ENCODE results near the gene LIPA. TPM values are rescaled to one million over a fixed set of nuclear protein-coding genes. Genes with fewer than 3 reads are reported as not detected.

Gene LIPA
- total and polyA plus RNA-seq, 4 donors, result 26.3 to 83.3 (median 56.7) TPM

- ATAC-seq (ENCODE audit: low FRiP score) (no peak), DNase-seq (no peak)
- H3K9me3 ChIP-seq (ENCODE audit: control insufficient read depth, low read length), result no peaks in the 10 kb centered on the region
- no peaks in the 10 kb centered on the region for H3K27me3 ChIP-seq (ENCODE audit: control insufficient read depth in 1 of 2, insufficient read depth in 2 of 2, low read length in 1 of 2)
- no peak overlapping the region for H3K27ac ChIP-seq (ENCODE audit: low read depth in 1 of 2, low read length in 2 of 2)
- H3K4me1 ChIP-seq (ENCODE audit: control insufficient read depth in 1 of 2, insufficient read depth in 2 of 2, low read length in 2 of 2), result no peaks in the 10 kb centered on the region
- H3K36me3 ChIP-seq (ENCODE audit: control insufficient read depth in 1 of 2, insufficient read depth in 2 of 2, low read length in 1 of 2), result peaks cover 0 to 4% of the 10 kb centered on the region in 2 donors
- no peak overlapping the region for H3K4me3 ChIP-seq (ENCODE audit: low read length in 2 of 2)
- 32 to 35% methylated on average over 8 of the region's 8 CpGs for WGBS, 2 donors
- intact Hi-C loops (cut with DNase I), result loop anchor here (2.0 to 10.0 kb wide), 3 partner anchors 182 to 376 kb away; no protein-coding TSS in a partner anchor
Observed at GRCh38 chr10:89213191-89213808, 38.3 kb downstream of the LIPA start.

DNA sequence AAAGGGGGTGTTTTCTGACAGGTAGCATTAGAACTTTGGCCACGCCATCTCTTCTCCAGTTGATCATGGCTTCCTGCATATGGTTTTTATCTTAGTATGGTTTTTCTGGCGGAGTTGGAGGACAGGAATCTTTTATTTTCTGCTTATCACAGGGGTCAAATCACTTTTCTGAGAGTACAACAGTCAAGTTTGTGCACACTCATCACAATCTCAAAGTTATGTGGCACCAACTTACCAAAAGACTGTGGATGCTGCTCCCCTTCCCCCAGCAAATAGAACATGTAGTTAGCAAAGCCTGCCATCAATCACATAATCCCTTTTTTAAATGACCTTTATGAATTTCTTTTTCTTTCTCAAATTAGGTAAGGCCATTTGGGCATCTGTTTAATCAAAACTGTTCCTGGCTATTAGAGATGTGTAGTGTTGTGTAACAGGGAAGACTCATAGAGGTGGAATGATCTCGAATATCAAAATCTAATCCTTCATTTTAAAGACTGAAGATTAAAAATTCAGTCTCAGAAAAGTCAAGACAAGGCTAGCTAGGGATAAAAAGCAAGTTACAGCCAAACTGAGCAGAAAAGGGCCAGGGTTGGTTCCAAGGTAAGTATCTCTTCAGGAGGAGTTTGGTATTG, 40.7 kb downstream of the LIPA start:
- H3K27ac ChIP-seq (ENCODE audit: low read depth in 1 of 2, low read length in 2 of 2), result no peak overlapping the region
- H3K4me3 ChIP-seq (ENCODE audit: low read length in 2 of 2), result no peak overlapping the region
- no peaks in the 10 kb centered on the region for H3K27me3 ChIP-seq (ENCODE audit: control insufficient read depth in 1 of 2, insufficient read depth in 2 of 2, low read length in 1 of 2)
- no peaks in the 10 kb centered on the region for H3K9me3 ChIP-seq (ENCODE audit: control insufficient read depth, low read length)
- intact Hi-C loops (cut with DNase I), result loop anchor here (5.0 to 10.0 kb wide), 2 partner anchors 276 to 374 kb away; no protein-coding TSS in a partner anchor
- H3K36me3 ChIP-seq (ENCODE audit: control insufficient read depth in 1 of 2, insufficient read depth in 2 of 2, low read length in 1 of 2), result peaks cover 0 to 4% of the 10 kb centered on the region in 2 donors
- DNase-seq (no peak), ATAC-seq (ENCODE audit: low FRiP score) (no peak)
- H3K4me1 ChIP-seq (ENCODE audit: control insufficient read depth in 1 of 2, insufficient read depth in 2 of 2, low read length in 2 of 2), result no peaks in the 10 kb centered on the region
- WGBS, 2 donors, result 97 to 98% methylated on average over 3 of the region's 3 CpGs

DNA sequence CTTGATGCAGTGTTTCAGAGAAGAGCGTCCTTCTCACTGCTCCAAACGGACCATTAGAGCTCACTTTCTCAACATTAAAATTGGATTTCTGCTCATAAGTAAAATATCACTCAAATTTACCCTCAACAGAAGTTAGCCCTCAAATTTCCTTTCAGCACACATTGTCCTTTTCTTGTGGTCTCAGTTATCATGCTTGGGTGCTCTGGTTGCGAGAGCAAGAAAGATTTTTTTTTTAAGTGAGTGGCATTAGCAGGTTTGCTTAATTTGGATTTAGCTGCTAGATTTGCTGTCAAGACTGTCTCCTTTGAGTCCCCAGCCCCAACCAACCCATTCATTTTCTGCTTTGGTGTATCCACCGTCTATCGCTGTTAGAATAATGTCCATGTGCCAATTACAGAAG, 41.9 kb downstream of the LIPA start:
- Histone ChIP-seq H3K4me1 (ENCODE audit: control insufficient read depth in 1 of 2, insufficient read depth in 2 of 2, low read length in 2 of 2) (no peaks in the 10 kb centered on the region), H3K27ac (ENCODE audit: low read depth in 1 of 2, low read length in 2 of 2) (no peak overlapping the region), H3K36me3 (ENCODE audit: control insufficient read depth in 1 of 2, insufficient read depth in 2 of 2, low read length in 1 of 2) (no peaks in the 10 kb centered on the region), H3K9me3 (ENCODE audit: control insufficient read depth, low read length) (no peaks in the 10 kb centered on the region), H3K4me3 (ENCODE audit: low read length in 2 of 2) (no peak overlapping the region), H3K27me3 (ENCODE audit: control insufficient read depth in 1 of 2, insufficient read depth in 2 of 2, low read length in 1 of 2) (no peaks in the 10 kb centered on the region)
- ATAC-seq (ENCODE audit: low FRiP score) (no peak), DNase-seq (no peak)
- intact Hi-C loops (cut with DNase I), result loop anchor here (5.0 to 10.0 kb wide), 3 partner anchors 275 to 372 kb away; no protein-coding TSS in a partner anchor
- WGBS, 2 donors, result 91 to 93% methylated on average over 5 of the region's 5 CpGs

GRCh38 chr10:89207801-89208551, 43.6 kb downstream of the LIPA start:
- Histone ChIP-seq H3K4me1 (ENCODE audit: control insufficient read depth in 1 of 2, insufficient read depth in 2 of 2, low read length in 2 of 2) (no peaks in the 10 kb centered on the region), H3K27me3 (ENCODE audit: control insufficient read depth in 1 of 2, insufficient read depth in 2 of 2, low read length in 1 of 2) (no peaks in the 10 kb centered on the region), H3K27ac (ENCODE audit: low read depth in 1 of 2, low read length in 2 of 2) (no peak overlapping the region), H3K36me3 (ENCODE audit: control insufficient read depth in 1 of 2, insufficient read depth in 2 of 2, low read length in 1 of 2) (no peaks in the 10 kb centered on the region), H3K9me3 (ENCODE audit: control insufficient read depth, low read length) (no peaks in the 10 kb centered on the region), H3K4me3 (ENCODE audit: low read length in 2 of 2) (peak overlapping the region; percentile 15 to 31)
- peak; percentile 74 for ATAC-seq (ENCODE audit: low FRiP score)
- intact Hi-C loops (cut with DNase I), result loop anchor here in 1 of 2 donors (5.0 kb wide), 1 partner anchor 366 kb away; no protein-coding TSS in a partner anchor
- 7% methylated on average over 60 of the region's 60 CpGs for WGBS, 2 donors
- DNase-seq, result peak; percentile 74 to 85

DNA sequence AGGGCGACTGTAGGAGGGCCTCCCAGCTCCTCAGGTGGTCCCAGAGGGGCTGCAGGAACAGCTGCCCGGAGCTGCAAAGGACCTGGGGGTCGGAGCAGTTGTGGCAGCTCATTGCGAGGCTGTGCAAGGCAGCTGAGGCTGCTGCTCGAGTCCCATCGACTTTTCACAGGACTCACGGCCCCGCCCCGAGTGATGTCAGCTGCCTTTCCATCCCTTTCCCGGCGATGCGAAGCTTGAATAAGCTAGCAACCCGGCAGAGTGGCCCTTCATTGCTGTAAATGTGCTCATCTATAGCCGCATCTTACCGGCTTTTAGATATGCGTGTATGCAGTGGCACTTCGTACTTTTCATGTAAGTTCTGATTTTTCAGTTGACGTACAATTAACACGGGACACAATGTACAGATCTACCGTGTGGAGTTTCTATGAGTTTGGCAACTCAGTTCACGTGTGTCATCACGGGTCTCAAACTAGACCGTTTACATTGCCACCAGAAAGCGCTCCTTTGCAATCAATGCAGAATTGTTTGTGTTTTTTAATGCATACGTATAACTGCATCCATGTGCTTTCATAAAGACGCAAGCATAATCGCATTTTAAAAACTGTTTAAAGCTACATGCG, 44.3 kb downstream of the LIPA start, which contains the start of gene CH25H:
Gene CH25H, minus strand, starts transcription at position 137 of the 620 bp plus-strand sequence. Its CDS starts 25 bp downstream, at position 112.
- H3K9me3 ChIP-seq (ENCODE audit: control insufficient read depth, low read length), result no peaks in the 10 kb centered on the region
- intact Hi-C loops (cut with DNase I), result loop anchor here in 1 of 2 donors (5.0 kb wide), 1 partner anchor 365 kb away; no protein-coding TSS in a partner anchor
- H3K4me1 ChIP-seq (ENCODE audit: control insufficient read depth in 1 of 2, insufficient read depth in 2 of 2, low read length in 2 of 2), result no peaks in the 10 kb centered on the region
- H3K27me3 ChIP-seq (ENCODE audit: control insufficient read depth in 1 of 2, insufficient read depth in 2 of 2, low read length in 1 of 2), result peaks cover 0 to 2% of the 10 kb centered on the region in 2 donors
- no peaks in the 10 kb centered on the region for H3K36me3 ChIP-seq (ENCODE audit: control insufficient read depth in 1 of 2, insufficient read depth in 2 of 2, low read length in 1 of 2)
- peak; percentile 86 for ATAC-seq (ENCODE audit: low FRiP score)
- DNase-seq, result peak; percentile 85 to 92
- H3K27ac ChIP-seq (ENCODE audit: low read depth in 1 of 2, low read length in 2 of 2), result no peak within 1 kb of the TSS
- WGBS, 2 donors, result 1% methylated on average over 28 of the region's 28 CpGs
- peak within 1 kb of the TSS; percentile 15 to 31 for H3K4me3 ChIP-seq (ENCODE audit: low read length in 2 of 2)

GRCh38 chr10:89206402-89207180, 45.0 kb downstream of the LIPA start:
- intact Hi-C loops (cut with DNase I), result loop anchor here in 1 of 2 donors (5.0 kb wide), 1 partner anchor 364 kb away; no protein-coding TSS in a partner anchor
- DNase-seq (peak; percentile 64 to 77), ATAC-seq (ENCODE audit: low FRiP score) (peak; percentile 53)
- Histone ChIP-seq H3K27me3 (ENCODE audit: control insufficient read depth in 1 of 2, insufficient read depth in 2 of 2, low read length in 1 of 2) (peaks cover 0 to 5% of the 10 kb centered on the region in 2 donors), H3K36me3 (ENCODE audit: control insufficient read depth in 1 of 2, insufficient read depth in 2 of 2, low read length in 1 of 2) (no peaks in the 10 kb centered on the region), H3K27ac (ENCODE audit: low read depth in 1 of 2, low read length in 2 of 2) (no peak overlapping the region), H3K4me1 (ENCODE audit: control insufficient read depth in 1 of 2, insufficient read depth in 2 of 2, low read length in 2 of 2) (no peaks in the 10 kb centered on the region), H3K9me3 (ENCODE audit: control insufficient read depth, low read length) (no peaks in the 10 kb centered on the region), H3K4me3 (ENCODE audit: low read length in 2 of 2) (peak overlapping the region; percentile 15 to 31)
- WGBS, 2 donors, result 5% methylated on average over 39 to 42 of the region's 42 CpGs

- WGBS, 2 donors, result 61 to 75% methylated on average over 6 of the region's 6 CpGs
- Histone ChIP-seq H3K4me1 (ENCODE audit: control insufficient read depth in 1 of 2, insufficient read depth in 2 of 2, low read length in 2 of 2) (no peaks in the 10 kb centered on the region), H3K4me3 (ENCODE audit: low read length in 2 of 2) (no peak overlapping the region), H3K9me3 (ENCODE audit: control insufficient read depth, low read length) (no peaks in the 10 kb centered on the region), H3K36me3 (ENCODE audit: control insufficient read depth in 1 of 2, insufficient read depth in 2 of 2, low read length in 1 of 2) (no peaks in the 10 kb centered on the region), H3K27ac (ENCODE audit: low read depth in 1 of 2, low read length in 2 of 2) (no peak overlapping the region), H3K27me3 (ENCODE audit: control insufficient read depth in 1 of 2, insufficient read depth in 2 of 2, low read length in 1 of 2) (peaks cover 0 to 5% of the 10 kb centered on the region in 2 donors)
- DNase-seq (no peak), ATAC-seq (ENCODE audit: low FRiP score) (no peak)
- intact Hi-C loops (cut with DNase I), result loop anchor here in 1 of 2 donors (5.0 kb wide), 1 partner anchor 362 kb away; no protein-coding TSS in a partner anchor
Observed at GRCh38 chr10:89204621-89205185, 46.9 kb downstream of the LIPA start.

All from aorta (tissue), 5 donors.